Measurements from ENCODE around the gene FRMPD3. TPM values are rescaled to one million over a fixed set of nuclear protein-coding genes. Genes with fewer than 3 reads are reported as not detected.

The FRMPD3 gene
- 0.24 TPM for total RNA-seq
- long read RNA-seq: 0 reads

- no peaks in the 10 kb centered on the region for H3K27me3 ChIP-seq (ENCODE audit: low read depth)
- TF ChIP-seq, protein P1, sequence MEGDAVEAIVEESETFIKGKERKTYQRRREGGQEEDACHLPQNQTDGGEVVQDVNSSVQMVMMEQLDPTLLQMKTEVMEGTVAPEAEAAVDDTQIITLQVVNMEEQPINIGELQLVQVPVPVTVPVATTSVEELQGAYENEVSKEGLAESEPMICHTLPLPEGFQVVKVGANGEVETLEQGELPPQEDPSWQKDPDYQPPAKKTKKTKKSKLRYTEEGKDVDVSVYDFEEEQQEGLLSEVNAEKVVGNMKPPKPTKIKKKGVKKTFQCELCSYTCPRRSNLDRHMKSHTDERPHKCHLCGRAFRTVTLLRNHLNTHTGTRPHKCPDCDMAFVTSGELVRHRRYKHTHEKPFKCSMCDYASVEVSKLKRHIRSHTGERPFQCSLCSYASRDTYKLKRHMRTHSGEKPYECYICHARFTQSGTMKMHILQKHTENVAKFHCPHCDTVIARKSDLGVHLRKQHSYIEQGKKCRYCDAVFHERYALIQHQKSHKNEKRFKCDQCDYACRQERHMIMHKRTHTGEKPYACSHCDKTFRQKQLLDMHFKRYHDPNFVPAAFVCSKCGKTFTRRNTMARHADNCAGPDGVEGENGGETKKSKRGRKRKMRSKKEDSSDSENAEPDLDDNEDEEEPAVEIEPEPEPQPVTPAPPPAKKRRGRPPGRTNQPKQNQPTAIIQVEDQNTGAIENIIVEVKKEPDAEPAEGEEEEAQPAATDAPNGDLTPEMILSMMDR (IDR thresholded peaks at IDR 0.05): no peak
- H3K36me3 ChIP-seq: no peaks in the 10 kb centered on the region
- no peaks in the 10 kb centered on the region for H3K9me3 ChIP-seq
- DNase-seq (no peak), ATAC-seq (peak in 1 of 2 donors; percentile 27)
- no peaks in the 10 kb centered on the region for H3K4me1 ChIP-seq
- intact Hi-C loops (cut with DNase I): no loop called here
- H3K4me3 ChIP-seq: peak within 1 kb of the TSS; percentile 43
- H3K27ac ChIP-seq: no peak within 1 kb of the TSS
These were observed at the start of gene FRMPD3 for GRCh38 chrX:107448998-107449835. TSS of gene FRMPD3 (plus strand) at chrX:107449652. CDS start at chrX:107526589, 76,937 bp downstream.

DNA sequence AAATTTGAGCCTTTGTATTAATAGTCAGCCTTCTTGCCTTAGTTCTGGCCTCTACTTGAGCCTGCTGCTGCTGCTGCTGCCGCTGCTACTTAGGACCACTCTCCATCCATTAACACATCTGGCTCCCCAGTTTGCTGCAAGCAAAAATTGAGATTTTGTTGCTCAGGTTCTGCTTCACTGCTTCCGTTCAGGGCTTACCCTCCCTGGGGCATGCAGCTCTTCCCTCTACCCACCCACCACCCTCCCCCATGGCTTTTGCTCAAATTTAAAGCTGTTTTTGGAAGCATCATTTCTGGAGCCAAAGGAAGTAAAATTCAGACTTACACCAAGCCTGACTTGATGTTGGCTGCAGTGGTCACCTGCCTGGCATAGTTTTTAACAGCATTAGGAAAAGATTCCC is 28.9 kb upstream of the FRMPD3 start:
- H3K4me1 ChIP-seq: no peaks in the 10 kb centered on the region
- no peaks in the 10 kb centered on the region for H3K27me3 ChIP-seq (ENCODE audit: low read depth)
- H3K36me3 ChIP-seq: no peaks in the 10 kb centered on the region
- intact Hi-C loops (cut with DNase I): no loop called here
- TF ChIP-seq, protein P1 (IDR thresholded peaks at IDR 0.05): no peak
- no peak for ATAC-seq
- DNase-seq: no peak
- no peak overlapping the region for H3K27ac ChIP-seq
- H3K9me3 ChIP-seq: no peaks in the 10 kb centered on the region
- H3K4me3 ChIP-seq: no peak overlapping the region

- TF ChIP-seq, protein P1 (IDR thresholded peaks at IDR 0.05): no peak
- Histone ChIP-seq H3K27ac (no peak overlapping the region), H3K4me1 (no peaks in the 10 kb centered on the region), H3K27me3 (ENCODE audit: low read depth) (no peaks in the 10 kb centered on the region), H3K4me3 (no peak overlapping the region), H3K36me3 (no peaks in the 10 kb centered on the region), H3K9me3 (no peaks in the 10 kb centered on the region)
- ATAC-seq (no peak), DNase-seq (no peak)
- intact Hi-C loops (cut with DNase I): no loop called here
These were observed 28.1 kb upstream of the FRMPD3 start for GRCh38 chrX:107421337-107421861.

DNA sequence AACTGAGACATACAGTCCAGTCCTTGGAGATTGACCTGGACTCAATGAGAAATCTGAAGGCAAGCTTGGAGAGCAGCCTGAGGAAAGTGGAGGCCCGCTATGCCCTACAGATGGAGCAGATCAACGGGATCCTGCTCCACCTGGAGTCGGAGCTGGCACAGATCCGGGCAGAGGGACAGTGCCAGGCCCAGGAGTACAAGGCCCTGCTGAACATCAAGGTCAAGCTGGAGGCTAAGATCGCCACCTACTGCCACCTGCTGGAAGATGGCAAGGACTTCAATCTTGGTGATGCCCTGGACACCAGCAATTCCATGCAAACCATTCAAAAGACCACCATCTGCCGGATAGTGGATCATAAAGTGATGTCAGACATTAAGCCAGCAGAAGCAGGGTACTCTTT is 20.4 kb upstream of the FRMPD3 start:
- DNase-seq (no peak), ATAC-seq (no peak)
- H3K27me3 ChIP-seq (ENCODE audit: low read depth): no peaks in the 10 kb centered on the region
- H3K27ac ChIP-seq: no peak overlapping the region
- TF ChIP-seq, protein P1 (IDR thresholded peaks at IDR 0.05): peak; percentile 30
- H3K9me3 ChIP-seq: no peaks in the 10 kb centered on the region
- no peaks in the 10 kb centered on the region for H3K36me3 ChIP-seq
- intact Hi-C loops (cut with DNase I): no loop called here
- H3K4me3 ChIP-seq: no peak overlapping the region
- no peaks in the 10 kb centered on the region for H3K4me1 ChIP-seq

- no peak overlapping the region for H3K4me3 ChIP-seq
- no peak overlapping the region for H3K27ac ChIP-seq
- DNase-seq (no peak), ATAC-seq (no peak)
- H3K36me3 ChIP-seq: no peaks in the 10 kb centered on the region
- H3K9me3 ChIP-seq: no peaks in the 10 kb centered on the region
- TF ChIP-seq, protein P1 (IDR thresholded peaks at IDR 0.05): no peak
- intact Hi-C loops (cut with DNase I): no loop called here
- H3K4me1 ChIP-seq: no peaks in the 10 kb centered on the region
- no peaks in the 10 kb centered on the region for H3K27me3 ChIP-seq (ENCODE audit: low read depth)
These were observed 9.3 kb upstream of the FRMPD3 start for GRCh38 chrX:107440187-107440586.
